ENCODE measurements around the gene UBE3D. TPM values are rescaled to one million over a fixed set of nuclear protein-coding genes. Genes with fewer than 3 reads are reported as not detected.

The UBE3D gene
- total and polyA plus RNA-seq, 2 of the 8 experiments (the other 6 are each of a cell fraction or from before 2014, with no cell fraction given) = 5.7 to 16.3 TPM

- no peak overlapping the region for H3K27ac ChIP-seq (ENCODE audit: low read depth, low read length)
- H2AK5ac ChIP-seq (ENCODE audit: low read depth, low read length) = no peak overlapping the region
- H2BK20ac ChIP-seq (ENCODE audit: low read length) = no peak overlapping the region
- H3K23ac ChIP-seq (ENCODE audit: insufficient read length) = no peak overlapping the region
- no peak overlapping the region for H4K91ac ChIP-seq (replicated peaks; ENCODE audit: insufficient read length, low read length)
- no peak overlapping the region for H2AFZ ChIP-seq (ENCODE audit: low read length)
- H4K8ac ChIP-seq (ENCODE audit: extremely low read depth, insufficient read depth, low read length) = no peak overlapping the region
- H3K18ac ChIP-seq (ENCODE audit: extremely low read depth, low read length) = no peak overlapping the region
- H3K27me3 ChIP-seq (replicated peaks in 1 of 4; ENCODE audit: control insufficient read depth in 3 of 4, extremely low read depth in 1 of 4, insufficient read depth in 3 of 4, low read length in 3 of 4) = no peaks in the 10 kb centered on the region
- H3K14ac ChIP-seq (ENCODE audit: insufficient read length) = no peak overlapping the region
- FAIRE-seq (no peak), DNase-seq (ENCODE audit: low read depth in 1 of 2, low spot score in 2 of 2) (no peak)
- no peak overlapping the region for H4K5ac ChIP-seq (ENCODE audit: insufficient read length, low read depth, low read length)
- no peak overlapping the region for H2BK120ac ChIP-seq (replicated peaks; ENCODE audit: low read depth, low read length)
- no peak overlapping the region for H2BK15ac ChIP-seq (ENCODE audit: low read length)
- H3K79me1 ChIP-seq (ENCODE audit: low read depth, low read length) = no peaks in the 10 kb centered on the region
- H3K9me3 ChIP-seq (ENCODE audit: insufficient read depth in 2 of 2, low read depth in 1 of 2, low read length in 1 of 2) = no peaks in the 10 kb centered on the region
- ChIA-PET POLR2A (ENCODE audit: partially characterized antibody) (no interaction called here), CTCF (ENCODE audit: partially characterized antibody) (no interaction called here)
- H2BK12ac ChIP-seq (ENCODE audit: low read depth, low read length) = no peak overlapping the region
- H3K4ac ChIP-seq (replicated peaks; ENCODE audit: insufficient read length, low read depth, low read length) = no peak overlapping the region
- no peak overlapping the region; a peak in 1 of 4 replicates for H3K4me2 ChIP-seq (ENCODE audit: insufficient read depth in 1 of 2, low read depth in 2 of 2, low read length in 2 of 2)
- H3K79me2 ChIP-seq (ENCODE audit: control insufficient read depth in 1 of 2, insufficient read depth in 2 of 2, low read length in 2 of 2) = no peaks in the 10 kb centered on the region
- no peak overlapping the region for H3K56ac ChIP-seq (replicated peaks; ENCODE audit: insufficient read length, low read depth, low read length)
- no peak overlapping the region for H2BK5ac ChIP-seq (ENCODE audit: low read depth, low read length)
- no peak overlapping the region for H3K9ac ChIP-seq (replicated peaks in 1 of 4; ENCODE audit: extremely low read depth in 1 of 4, low read depth in 3 of 4, low read length in 3 of 4)
- H3K36me3 ChIP-seq (ENCODE audit: control insufficient read depth in 2 of 4, insufficient read depth in 4 of 4, low read length in 3 of 4) = peaks cover 0 to 2% (median 0%) of the 10 kb centered on the region in 4 experiments; a peak in 2 of 8 replicates
- peaks cover 0 to 8% (median 5%) of the 10 kb centered on the region in 4 experiments; a peak in 4 of 7 replicates for H3K4me1 ChIP-seq (replicated peaks in 1 of 4; ENCODE audit: control insufficient read depth in 3 of 4, insufficient read depth in 4 of 4, low read length in 3 of 4)
- no peaks in the 10 kb centered on the region for H3K23me2 ChIP-seq (ENCODE audit: low read depth, low read length)
- H4K20me1 ChIP-seq (replicated peaks in 1 of 2; ENCODE audit: control insufficient read depth in 1 of 2, insufficient read depth in 2 of 2, low read length in 2 of 2) = no peaks in the 10 kb centered on the region
- 90% methylated on average over 1 of the region's 1 CpG; no CpG with 5 or more reads in 1 of the 2 experiments for WGBS, 2 experiments (ENCODE audit: extremely low coverage in 1 of 2, insufficient coverage in 1 of 2, insufficient read length in 1 of 2, insufficient replicate concordance in 2 of 2, low coverage in 1 of 2, low lambda C conversion rate in 2 of 2, missing lambda C conversion rate in 1 of 2)
- no peak overlapping the region for H3K4me3 ChIP-seq (ENCODE audit: extremely low read depth in 1 of 4, insufficient read depth in 2 of 4, low read depth in 3 of 4, low read length in 4 of 4)
- TF ChIP-seq CTBP2 (IDR thresholded peaks at IDR 0.05; ENCODE audit: borderline replicate concordance, insufficient read depth, insufficient read length, low read length) (no peak), POU5F1 (IDR thresholded peaks at IDR 0.05; ENCODE audit: low read depth, low read length) (no peak), MAX (IDR thresholded peaks at IDR 0.05) (no peak), POLR2A (IDR thresholded peaks at IDR 0.05; ENCODE audit: control extremely low read depth in 1 of 2, low read depth in 2 of 2, low read length in 2 of 2) (no peak), GABPA (IDR thresholded peaks at IDR 0.05; ENCODE audit: borderline replicate concordance, insufficient read depth, low read length) (no peak), CEBPB (IDR thresholded peaks at IDR 0.05; ENCODE audit: low read depth, low read length) (no peak), ASH2L (IDR thresholded peaks at IDR 0.05; ENCODE audit: low read length) (no peak), TCF12 (IDR thresholded peaks at IDR 0.05; ENCODE audit: low read depth, low read length) (no peak), SP4 (IDR thresholded peaks at IDR 0.05; ENCODE audit: low read length) (no peak), KDM4A (IDR thresholded peaks at IDR 0.05; ENCODE audit: low read depth, low read length, severe bottlenecking) (no peak), ATF2 (IDR thresholded peaks at IDR 0.05; ENCODE audit: low read length) (no peak), SUZ12 (IDR thresholded peaks at IDR 0.05; ENCODE audit: low read length) (no peak), HDAC2 (IDR thresholded peaks at IDR 0.05; ENCODE audit: borderline replicate concordance in 1 of 2, low read depth in 2 of 2, low read length in 2 of 2) (no peak)
These were observed 107.1 kb downstream of the UBE3D start for GRCh38 chr6:82958551-82958950.

Data from H1 (cell line).